Endodermal cell (in vitro differentiated cells): ENCODE data around the gene DOCK4. TPM values are rescaled to one million over a fixed set of nuclear protein-coding genes. Genes with fewer than 3 reads are reported as not detected.
"Not testable (repeated sequence)": the region's sequence is repeated elsewhere in the genome, so short reads cannot be mapped to it uniquely, and the experiment has no call there.

Source experiments
- DNase-seq: peaks from one replicate; pipeline ENCODE4 v3.0.0-alpha.2; 2017
- H3K27ac ChIP-seq: 2 replicates; pipeline ENCODE4 v1.5.1; 2013; ENCODE audit warnings: mild to moderate bottlenecking, low read depth, low read length, moderate library complexity
- H3K27me3 ChIP-seq: 2 replicates; pipeline ENCODE4 v1.6.1; 2013; ENCODE audit warnings: mild to moderate bottlenecking, low read length, moderate library complexity; ENCODE audit not compliant: insufficient read depth, control insufficient read depth, poor library complexity, severe bottlenecking
- H3K36me3 ChIP-seq: 2 replicates; pipeline ENCODE4 v1.7.0; 2013; ENCODE audit warnings: mild to moderate bottlenecking, low read length, moderate library complexity; ENCODE audit not compliant: control insufficient read depth, insufficient read depth
- H3K4me1 ChIP-seq: one replicate; pipeline ENCODE4 v1.7.0; 2013; ENCODE audit warnings: low read length; ENCODE audit not compliant: control insufficient read depth, insufficient read depth
- H3K4me3 ChIP-seq: 2 replicates; pipeline ENCODE4 v1.5.1; 2013; ENCODE audit warnings: mild to moderate bottlenecking, low read length, moderate library complexity
- H3K9ac ChIP-seq: 2 replicates; pipeline ENCODE4 v1.6.1; 2013; ENCODE audit warnings: mild to moderate bottlenecking, low read length, moderate library complexity; ENCODE audit not compliant: poor library complexity, severe bottlenecking; ENCODE audit errors: extremely low read depth
- H3K9me3 ChIP-seq: 2 replicates; pipeline ENCODE4 v1.6.1; 2013; ENCODE audit warnings: mild to moderate bottlenecking, low read length, moderate library complexity; ENCODE audit not compliant: control insufficient read depth
- H3K27ac Mint-ChIP-seq: 2 replicates; pipeline ENCODE4 v1.8.0; 2020; ENCODE audit warnings: mixed read lengths
- H3K27me3 Mint-ChIP-seq: 2 replicates; pipeline ENCODE4 v1.8.0; 2021; ENCODE audit warnings: mild to moderate bottlenecking, mixed read lengths; ENCODE audit not compliant: insufficient read depth
- H3K36me3 Mint-ChIP-seq: 2 replicates; pipeline ENCODE4 v1.8.0; 2020; ENCODE audit warnings: low read depth, mixed read lengths
- H3K4me1 Mint-ChIP-seq: 2 replicates; pipeline ENCODE4 v1.8.0; 2020; ENCODE audit warnings: mixed read lengths
- H3K4me3 Mint-ChIP-seq: 2 replicates; pipeline ENCODE4 v1.8.0; 2020; ENCODE audit warnings: mild to moderate bottlenecking, moderate library complexity, mixed read lengths
- H3K9me3 Mint-ChIP-seq: 2 replicates; pipeline ENCODE4 v1.8.0; 2020; ENCODE audit warnings: mild to moderate bottlenecking, mixed read lengths
- CTCF ChIP-seq: fragments of 200-600 bp; sonication (generic); conservative IDR thresholded peaks from 2 replicates; pipeline ENCODE4 v1.5.0; 2021; ENCODE audit warnings: antibody characterized with exemption, mild to moderate bottlenecking
- WGBS, 2 experiments: methylation state at CpG; one replicate each; pipeline versions ENCODE4 v1.1.5 to v1.1.7; 2013; ENCODE audit warnings: missing lambda C conversion rate in 2 of 2, mixed read lengths in 1 of 2; ENCODE audit not compliant: insufficient coverage in 1 of 2, insufficient read length in 1 of 2; 5-methylcytosine and 5-hydroxymethylcytosine counted together
- total RNA-seq, 2 donors: library from RNA; stranded (reverse); fragmentation: NEBNext Ultra II Directional in 1 of 2; extraction: Animal tissue kit (Norgen Biotek cat#: 25700) in 1 of 2; gene quantifications; 2 replicates in 1 of 2; 3 replicates in 1 of 2; pipeline ENCODE4 v1.2.1, GENCODE V29; 2021

The DOCK4 gene
- total RNA-seq, 2 donors from 2014 or later: 11.2 to 15.3 TPM

- Mint-ChIP-seq H3K4me3 (no peak overlapping the region), H3K27me3 (no peaks in the 10 kb centered on the region), H3K4me1 (peaks cover 5% of the 10 kb centered on the region), H3K36me3 (peaks cover 4% of the 10 kb centered on the region), H3K9me3 (no peaks in the 10 kb centered on the region), H3K27ac (no peak overlapping the region)
- TF ChIP-seq CTCF: no peak
- Histone ChIP-seq H3K27me3 (no peaks in the 10 kb centered on the region), H3K36me3 (no peaks in the 10 kb centered on the region), H3K9me3 (no peaks in the 10 kb centered on the region), H3K9ac (no peak overlapping the region), H3K4me1 (no peaks in the 10 kb centered on the region), H3K27ac (no peak overlapping the region), H3K4me3 (no peak overlapping the region)
- no peak for DNase-seq
- WGBS, 2 experiments: 94% methylated on average over 4 of the region's 4 CpGs
Observed at GRCh38 chr7:111918461-111918860, 287.7 kb downstream of the DOCK4 start.

- H3K4me1 ChIP-seq, H3K4me1 Mint-ChIP-seq, H3K4me3 ChIP-seq, H3K27ac ChIP-seq, H3K36me3 Mint-ChIP-seq, H3K9me3 Mint-ChIP-seq, DNase-seq, H3K9me3 ChIP-seq, H3K27me3 ChIP-seq, H3K4me3 Mint-ChIP-seq, H3K36me3 ChIP-seq, H3K27ac Mint-ChIP-seq, H3K27me3 Mint-ChIP-seq, H3K9ac ChIP-seq: not testable (repeated sequence)
- 90 to 93% methylated on average over 4 to 11 of the region's 11 CpGs for WGBS, 2 experiments
Observed at GRCh38 chr7:111917404-111917803, 288.8 kb downstream of the DOCK4 start.

- Histone ChIP-seq H3K4me3 (no peak overlapping the region), H3K9ac (no peak overlapping the region), H3K9me3 (no peaks in the 10 kb centered on the region), H3K27me3 (no peaks in the 10 kb centered on the region), H3K27ac (no peak overlapping the region), H3K36me3 (no peaks in the 10 kb centered on the region), H3K4me1 (no peaks in the 10 kb centered on the region)
- no peak for TF ChIP-seq CTCF
- Mint-ChIP-seq H3K36me3 (peaks cover 4% of the 10 kb centered on the region), H3K4me3 (no peak overlapping the region), H3K4me1 (peaks cover 5% of the 10 kb centered on the region), H3K27ac (no peak overlapping the region), H3K27me3 (no peaks in the 10 kb centered on the region), H3K9me3 (no peaks in the 10 kb centered on the region)
- 87 to 90% methylated on average over 3 of the region's 3 CpGs for WGBS, 2 experiments
- no peak for DNase-seq
Observed at GRCh38 chr7:111914291-111914690, 291.9 kb downstream of the DOCK4 start.
